OCI-LY7 (cell line): ENCODE measurements around the gene LGI4.

Source experiments
- EZH2phosphoT487 ChIP-seq: fragments of 200-600 bp; sonication (generic); IDR thresholded peaks from 2 replicates; pipeline ENCODE4 v1.6.1; 2018; ENCODE audit warnings: low read depth, borderline replicate concordance, mild to moderate bottlenecking, mixed run types, antibody characterized with exemption, low read length, moderate library complexity, mixed read lengths
- TF ChIP-seq, protein P1 (sequence below): fragments of 200-600 bp; sonication (generic); conservative IDR thresholded peaks from 2 replicates; pipeline ENCODE4 v1.5.1; 2014; ENCODE audit warnings: mild to moderate bottlenecking, antibody characterized with exemption, low read length, moderate library complexity, mixed read lengths

DNA sequence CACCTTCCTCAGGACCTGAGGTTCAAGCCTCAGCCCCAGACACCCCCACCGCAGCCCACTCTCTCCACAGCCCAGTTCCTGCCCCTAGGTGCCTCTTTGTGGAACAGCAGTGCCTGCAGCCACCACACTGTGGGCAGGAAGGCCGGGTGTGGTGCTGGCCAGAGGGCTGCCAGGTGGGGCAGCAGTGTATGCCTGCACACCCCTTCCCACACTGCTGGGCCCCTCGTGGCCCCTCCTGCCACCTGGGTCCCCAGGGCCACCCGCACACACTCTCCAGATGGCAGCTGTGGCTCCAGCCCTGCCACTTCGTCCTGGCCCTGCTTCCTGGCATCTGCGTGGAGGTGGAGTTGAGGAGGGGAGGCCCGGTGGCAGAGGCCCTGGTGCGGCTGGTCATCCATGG lies 58.2 kb downstream of the LGI4 start:
- TF ChIP-seq, protein P1, sequence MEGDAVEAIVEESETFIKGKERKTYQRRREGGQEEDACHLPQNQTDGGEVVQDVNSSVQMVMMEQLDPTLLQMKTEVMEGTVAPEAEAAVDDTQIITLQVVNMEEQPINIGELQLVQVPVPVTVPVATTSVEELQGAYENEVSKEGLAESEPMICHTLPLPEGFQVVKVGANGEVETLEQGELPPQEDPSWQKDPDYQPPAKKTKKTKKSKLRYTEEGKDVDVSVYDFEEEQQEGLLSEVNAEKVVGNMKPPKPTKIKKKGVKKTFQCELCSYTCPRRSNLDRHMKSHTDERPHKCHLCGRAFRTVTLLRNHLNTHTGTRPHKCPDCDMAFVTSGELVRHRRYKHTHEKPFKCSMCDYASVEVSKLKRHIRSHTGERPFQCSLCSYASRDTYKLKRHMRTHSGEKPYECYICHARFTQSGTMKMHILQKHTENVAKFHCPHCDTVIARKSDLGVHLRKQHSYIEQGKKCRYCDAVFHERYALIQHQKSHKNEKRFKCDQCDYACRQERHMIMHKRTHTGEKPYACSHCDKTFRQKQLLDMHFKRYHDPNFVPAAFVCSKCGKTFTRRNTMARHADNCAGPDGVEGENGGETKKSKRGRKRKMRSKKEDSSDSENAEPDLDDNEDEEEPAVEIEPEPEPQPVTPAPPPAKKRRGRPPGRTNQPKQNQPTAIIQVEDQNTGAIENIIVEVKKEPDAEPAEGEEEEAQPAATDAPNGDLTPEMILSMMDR = no peak
- TF ChIP-seq EZH2phosphoT487 = no peak
